Muscle layer of colon (tissue), 2 donors: ENCODE results near the gene NIPBL.
"Not testable (repeated sequence)": the region's sequence is repeated elsewhere in the genome, so short reads cannot be mapped to it uniquely, and the experiment has no call there.

ENCODE experiments used
- H3K27ac ChIP-seq: one replicate; pipeline ENCODE4 v1.7.0; 2013; ENCODE audit warnings: low read depth, mild to moderate bottlenecking, low read length, moderate library complexity
- H3K27me3 ChIP-seq, 2 donors: one replicate each; pipeline ENCODE4 v1.7.0; 2013; ENCODE audit warnings: low read length in 2 of 2, mild to moderate bottlenecking in 2 of 2; ENCODE audit not compliant: insufficient read depth in 2 of 2, control insufficient read depth in 1 of 2
- H3K36me3 ChIP-seq: one replicate; pipeline ENCODE4 v1.7.0; 2013; ENCODE audit warnings: mild to moderate bottlenecking, low read length; ENCODE audit not compliant: insufficient read depth
- H3K4me1 ChIP-seq: one replicate; pipeline ENCODE4 v1.7.0; 2013; ENCODE audit warnings: mild to moderate bottlenecking, low read length; ENCODE audit not compliant: insufficient read depth
- H3K4me3 ChIP-seq, 2 donors: one replicate each; pipeline ENCODE4 v1.7.0; 2013; ENCODE audit warnings: low read length in 2 of 2, low read depth in 1 of 2, mild to moderate bottlenecking in 1 of 2, moderate library complexity in 1 of 2
- H3K9ac ChIP-seq: one replicate; pipeline ENCODE4 v1.7.0; 2013; ENCODE audit warnings: low read length
- H3K9me3 ChIP-seq: one replicate; pipeline ENCODE4 v1.7.0; 2013; ENCODE audit warnings: mild to moderate bottlenecking, low read length
- donor health status: abdominal sarcoma.
- donor health status: Adenocarcinoma of cecum.

Gene NIPBL

DNA sequence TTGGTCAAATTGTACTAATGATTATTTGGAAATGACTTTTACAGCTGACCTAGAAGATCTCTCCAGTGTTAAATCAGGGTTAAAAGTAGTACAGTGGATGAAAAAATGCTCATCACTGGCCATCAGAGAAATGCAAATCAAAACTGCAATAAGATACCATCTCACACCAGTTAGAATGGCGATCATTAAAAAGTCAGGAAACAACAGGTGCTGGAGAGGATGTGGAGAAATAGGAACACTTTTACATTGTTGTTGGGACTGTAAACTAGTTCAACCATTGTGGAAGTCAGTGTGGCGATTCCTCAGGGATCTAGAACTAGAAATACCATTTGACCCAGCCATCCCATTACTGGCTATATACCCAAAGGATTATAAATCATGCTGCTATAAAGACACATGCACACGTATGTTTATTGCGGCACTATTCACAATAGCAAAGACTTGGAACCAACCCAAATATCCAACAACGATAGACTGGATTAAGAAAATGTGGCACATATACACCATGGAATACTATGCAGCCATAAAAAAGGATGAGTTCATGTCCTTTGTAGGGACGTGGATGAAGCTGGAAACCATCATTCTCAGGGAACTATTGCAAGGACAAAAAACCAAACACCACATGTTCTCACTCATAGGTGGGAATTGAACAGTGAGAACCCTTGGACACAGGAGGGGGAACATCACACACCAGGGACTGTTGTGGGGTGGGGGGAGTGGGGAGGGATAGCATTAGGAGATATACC is 15.7 kb downstream of the NIPBL start:
- not testable (repeated sequence) for H3K9ac ChIP-seq, H3K4me3 ChIP-seq, H3K27ac ChIP-seq, H3K27me3 ChIP-seq, H3K9me3 ChIP-seq, H3K36me3 ChIP-seq
- peaks cover 16% of the 10 kb centered on the region for H3K4me1 ChIP-seq

DNA sequence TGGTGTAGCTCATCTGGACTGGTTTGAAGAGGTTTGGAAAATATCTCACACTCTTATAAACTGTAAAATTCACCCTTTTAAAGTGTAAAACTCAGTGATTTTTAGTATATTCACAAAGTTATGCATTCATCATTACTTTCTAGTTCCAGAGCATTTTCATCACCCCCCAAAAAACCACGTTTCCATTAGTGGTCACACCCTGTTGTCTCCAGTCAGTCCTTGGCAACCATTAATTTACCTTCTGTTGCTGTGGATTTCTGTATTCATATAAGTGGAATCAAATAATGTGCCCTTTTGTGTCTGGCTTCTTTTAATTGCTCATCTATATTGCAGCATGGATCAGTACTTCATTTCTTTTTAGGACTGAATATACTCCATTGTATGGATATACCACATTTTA is 18.4 kb downstream of the NIPBL start:
- no peaks in the 10 kb centered on the region for H3K36me3 ChIP-seq
- H3K4me1 ChIP-seq, result peaks cover 23% of the 10 kb centered on the region
- no peak overlapping the region for H3K9ac ChIP-seq
- no peak overlapping the region for H3K27ac ChIP-seq
- no peaks in the 10 kb centered on the region for H3K27me3 ChIP-seq
- no peak overlapping the region for H3K4me3 ChIP-seq
- no peaks in the 10 kb centered on the region for H3K9me3 ChIP-seq

DNA sequence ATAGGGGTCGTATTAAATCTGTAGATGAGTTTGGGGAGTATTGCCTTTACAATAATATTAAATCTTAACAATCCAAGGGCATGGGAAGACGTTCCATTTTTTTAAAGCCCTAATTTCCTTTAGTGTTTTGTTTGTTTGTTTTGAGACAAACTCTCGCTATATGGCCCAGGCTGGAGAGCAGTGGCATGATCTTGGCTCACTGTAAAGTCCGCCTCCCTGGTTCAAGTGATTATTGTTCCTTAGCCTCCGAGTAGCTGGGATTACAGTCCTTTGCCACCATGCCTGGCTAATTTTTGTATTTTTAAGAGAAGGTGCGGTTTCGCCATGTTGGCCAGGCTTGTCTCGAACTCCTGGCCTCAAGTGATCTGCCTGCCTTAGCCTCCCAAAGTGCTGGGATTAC is 19.9 kb downstream of the NIPBL start:
- no peak overlapping the region for H3K27ac ChIP-seq
- no peaks in the 10 kb centered on the region for H3K36me3 ChIP-seq
- H3K27me3 ChIP-seq, result no peaks in the 10 kb centered on the region
- no peak overlapping the region for H3K9ac ChIP-seq
- H3K9me3 ChIP-seq, result no peaks in the 10 kb centered on the region
- H3K4me3 ChIP-seq, result no peak overlapping the region
- H3K4me1 ChIP-seq, result peaks cover 25% of the 10 kb centered on the region

DNA sequence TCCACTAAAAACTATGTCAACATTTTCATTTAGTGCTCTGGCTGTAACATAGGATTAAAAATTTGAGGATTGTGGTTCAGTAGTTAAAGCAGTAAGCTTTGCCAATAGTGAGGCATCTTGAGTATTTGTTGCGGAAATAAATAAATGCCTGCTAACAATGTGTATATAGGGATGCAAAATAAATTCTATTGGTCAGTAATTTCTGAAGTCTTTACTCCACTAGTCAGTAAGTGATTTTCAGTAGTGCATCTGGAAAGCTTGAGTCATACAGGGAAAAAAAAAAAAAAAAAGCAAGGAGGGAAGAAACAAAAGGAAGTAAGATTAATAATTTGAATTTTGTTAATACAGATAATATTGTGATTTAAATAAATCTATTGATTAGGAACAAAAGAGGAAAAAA is 21.0 kb downstream of the NIPBL start:
- no peaks in the 10 kb centered on the region for H3K27me3 ChIP-seq
- H3K4me3 ChIP-seq, result no peak overlapping the region
- H3K9ac ChIP-seq, result no peak overlapping the region
- no peaks in the 10 kb centered on the region for H3K9me3 ChIP-seq
- H3K36me3 ChIP-seq, result no peaks in the 10 kb centered on the region
- H3K27ac ChIP-seq, result no peak overlapping the region
- H3K4me1 ChIP-seq, result peaks cover 25% of the 10 kb centered on the region

DNA sequence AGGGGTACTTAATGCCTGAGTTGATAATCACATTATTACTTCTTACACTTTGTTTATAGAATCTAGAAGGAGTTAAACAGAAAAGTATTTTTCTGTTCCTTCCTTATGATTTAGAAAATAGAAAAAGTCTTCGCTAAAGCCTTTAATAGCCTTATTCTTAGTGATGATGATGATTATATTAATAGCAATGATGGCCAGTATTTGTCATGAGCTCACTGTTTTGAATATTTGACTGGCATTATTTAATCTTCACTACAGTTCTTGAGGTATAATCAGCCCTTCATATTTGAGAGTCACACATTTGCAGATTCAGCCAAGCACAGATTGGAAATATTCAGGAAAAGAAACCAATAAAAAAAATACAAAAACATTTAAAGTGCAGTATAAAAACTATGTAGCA is 23.3 kb downstream of the NIPBL start:
- no peaks in the 10 kb centered on the region for H3K36me3 ChIP-seq
- no peak overlapping the region for H3K27ac ChIP-seq
- H3K27me3 ChIP-seq, result no peaks in the 10 kb centered on the region
- peaks cover 16% of the 10 kb centered on the region for H3K4me1 ChIP-seq
- no peak overlapping the region for H3K4me3 ChIP-seq
- no peak overlapping the region for H3K9ac ChIP-seq
- no peaks in the 10 kb centered on the region for H3K9me3 ChIP-seq

DNA sequence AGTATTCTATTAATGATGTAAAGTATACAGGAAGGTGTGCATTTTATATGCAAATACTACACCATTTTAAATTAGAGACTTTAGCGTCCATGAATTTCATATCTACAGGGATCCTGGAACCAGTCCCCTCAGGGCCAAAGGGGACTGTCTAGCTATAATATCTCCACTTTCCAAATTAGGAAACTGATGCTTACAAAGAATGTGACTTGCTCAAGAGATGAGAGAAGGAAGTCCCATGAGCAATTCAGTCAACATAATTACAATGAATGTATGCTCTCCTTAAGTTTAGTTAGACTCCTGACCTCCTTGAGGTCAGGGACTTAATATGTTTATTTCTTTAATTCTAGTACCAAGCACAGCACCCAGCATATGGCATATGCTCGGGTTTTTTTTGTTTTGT is 23.7 kb downstream of the NIPBL start:
- no peaks in the 10 kb centered on the region for H3K36me3 ChIP-seq
- H3K27me3 ChIP-seq, result no peaks in the 10 kb centered on the region
- H3K9ac ChIP-seq, result no peak overlapping the region
- peaks cover 12% of the 10 kb centered on the region for H3K4me1 ChIP-seq
- H3K27ac ChIP-seq, result no peak overlapping the region
- no peaks in the 10 kb centered on the region for H3K9me3 ChIP-seq
- no peak overlapping the region for H3K4me3 ChIP-seq

DNA sequence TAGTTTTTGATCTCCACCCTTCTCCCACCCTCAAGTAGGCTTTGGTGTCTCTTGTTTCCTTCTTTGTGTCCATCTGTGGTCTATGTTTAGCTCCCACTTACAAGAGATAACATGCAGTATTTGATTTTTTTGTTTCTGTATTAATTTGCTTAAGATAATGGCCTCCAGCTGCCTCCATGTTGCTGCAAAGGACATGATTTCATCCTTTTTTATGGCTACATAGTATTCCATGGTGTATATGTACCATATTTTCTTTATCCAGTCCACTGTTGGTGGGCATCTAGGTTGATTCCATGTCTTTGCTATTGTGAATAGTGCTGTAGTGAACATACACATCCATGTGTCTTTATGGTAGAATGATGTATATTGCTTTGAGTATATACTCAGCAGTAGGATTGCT is 24.5 kb downstream of the NIPBL start:
- H3K4me1 ChIP-seq, H3K36me3 ChIP-seq, H3K27me3 ChIP-seq, H3K9me3 ChIP-seq, H3K4me3 ChIP-seq, H3K9ac ChIP-seq, H3K27ac ChIP-seq: not testable (repeated sequence)

DNA sequence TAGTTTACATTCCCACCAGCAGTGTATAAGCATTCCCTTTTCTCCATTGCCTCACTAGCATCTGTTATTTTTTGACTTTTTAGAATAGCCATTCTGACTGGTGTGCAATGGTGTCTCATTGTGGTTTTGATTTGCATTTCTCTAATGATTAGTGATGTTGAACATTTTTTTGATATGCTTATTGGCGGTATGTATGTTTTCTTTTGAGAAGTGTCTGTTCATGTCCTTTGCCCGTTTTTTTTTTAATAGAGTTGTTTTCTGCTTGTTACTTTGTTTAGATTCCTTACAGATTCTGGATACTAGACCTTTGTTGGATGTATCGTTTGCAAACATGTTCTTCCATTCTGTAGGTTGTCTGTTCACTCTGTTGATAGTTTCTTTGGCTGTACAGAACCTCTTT is 25.3 kb downstream of the NIPBL start:
- Histone ChIP-seq H3K9me3 (no peaks in the 10 kb centered on the region), H3K36me3 (no peaks in the 10 kb centered on the region), H3K4me1 (peaks cover 11% of the 10 kb centered on the region), H3K27ac (no peak overlapping the region), H3K4me3 (no peak overlapping the region), H3K27me3 (no peaks in the 10 kb centered on the region), H3K9ac (no peak overlapping the region)

DNA sequence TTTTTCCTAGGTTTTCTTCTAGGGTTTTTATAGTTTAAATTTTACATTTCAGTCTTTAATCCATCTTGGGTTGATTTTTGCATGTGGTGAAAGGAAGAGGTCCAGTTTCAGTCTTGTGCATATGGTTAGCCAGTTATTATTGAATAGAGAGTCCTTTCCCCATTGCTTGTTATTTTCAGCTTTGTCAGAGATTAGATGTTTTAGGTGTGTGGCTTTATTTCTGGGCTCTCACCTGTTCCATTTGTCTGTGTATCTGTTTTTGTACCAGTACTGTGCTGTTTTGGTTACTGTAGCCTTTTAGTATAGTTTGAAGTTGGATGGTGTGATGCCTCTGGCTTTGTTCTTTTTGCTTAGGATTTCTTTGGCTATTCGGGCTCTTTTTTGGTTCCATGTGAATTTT is 25.8 kb downstream of the NIPBL start:
- H3K4me1 ChIP-seq, result peaks cover 13% of the 10 kb centered on the region

DNA sequence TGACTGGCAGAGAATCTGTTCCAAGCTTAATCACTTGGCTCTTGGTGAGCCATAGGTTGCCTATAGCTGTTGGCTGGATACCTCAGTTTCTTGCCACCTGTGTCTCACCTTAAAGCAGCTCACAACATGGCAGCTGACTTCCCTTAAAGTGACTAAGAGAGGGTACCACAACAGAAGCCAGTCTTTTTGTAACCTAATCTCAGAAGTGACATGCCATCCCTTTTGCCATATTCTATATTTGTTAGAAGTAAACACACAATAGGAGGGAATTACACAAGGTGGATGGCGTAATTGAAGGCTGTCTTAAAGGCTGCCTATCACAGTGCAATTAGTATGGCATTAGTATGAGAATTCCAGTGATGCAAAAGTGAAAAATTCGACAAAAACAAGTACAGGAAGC is 28.1 kb downstream of the NIPBL start:
- Histone ChIP-seq H3K27me3 (no peaks in the 10 kb centered on the region), H3K36me3 (no peaks in the 10 kb centered on the region), H3K9me3 (no peaks in the 10 kb centered on the region), H3K4me1 (peaks cover 23% of the 10 kb centered on the region), H3K4me3 (no peak overlapping the region), H3K27ac (no peak overlapping the region), H3K9ac (no peak overlapping the region)

More for the DNA sequence above, 25.8 kb downstream of the NIPBL start:
- no peak overlapping the region for H3K9ac ChIP-seq
- H3K27me3 ChIP-seq, result no peaks in the 10 kb centered on the region
- no peaks in the 10 kb centered on the region for H3K36me3 ChIP-seq
- H3K9me3 ChIP-seq, result no peaks in the 10 kb centered on the region
- no peak overlapping the region for H3K27ac ChIP-seq
- no peak overlapping the region for H3K4me3 ChIP-seq

DNA sequence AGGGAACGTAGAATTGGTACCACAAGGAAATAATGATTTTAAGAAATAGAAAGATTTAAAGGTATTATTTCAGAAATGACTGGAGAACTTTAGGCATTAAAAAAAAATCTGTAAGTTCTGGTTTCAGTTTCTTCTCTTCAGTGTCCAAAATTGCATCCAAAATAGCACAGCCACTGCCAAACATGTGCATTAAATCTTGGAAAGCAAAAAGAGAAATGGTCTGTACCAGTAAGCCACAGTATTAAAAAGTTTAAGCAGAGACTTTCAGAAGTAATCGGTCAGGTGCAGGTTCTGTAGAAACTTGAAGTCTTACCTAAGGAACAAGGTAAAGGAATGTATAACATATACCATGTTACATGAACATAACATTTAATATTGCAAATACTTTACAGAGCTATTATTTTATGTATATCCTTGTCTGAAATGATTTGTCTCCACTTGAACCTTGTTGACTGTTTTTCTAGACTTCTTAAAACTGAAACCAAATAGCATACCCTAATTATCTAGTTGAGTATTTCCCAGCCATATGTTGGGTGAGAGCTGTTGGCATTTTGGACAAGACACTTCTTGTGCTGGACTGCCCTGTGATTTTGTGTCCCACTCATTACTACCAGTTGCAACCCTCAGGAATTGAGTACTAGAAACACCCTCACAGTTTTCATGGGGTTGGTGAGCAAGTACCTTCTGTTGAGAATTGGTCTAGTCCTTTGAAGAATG is 32.1 kb downstream of the NIPBL start:
- Histone ChIP-seq H3K9ac (no peak overlapping the region), H3K27me3 (no peaks in the 10 kb centered on the region), H3K9me3 (no peaks in the 10 kb centered on the region), H3K36me3 (no peaks in the 10 kb centered on the region), H3K4me1 (peaks cover 31% of the 10 kb centered on the region), H3K4me3 (no peak overlapping the region), H3K27ac (no peak overlapping the region)

DNA sequence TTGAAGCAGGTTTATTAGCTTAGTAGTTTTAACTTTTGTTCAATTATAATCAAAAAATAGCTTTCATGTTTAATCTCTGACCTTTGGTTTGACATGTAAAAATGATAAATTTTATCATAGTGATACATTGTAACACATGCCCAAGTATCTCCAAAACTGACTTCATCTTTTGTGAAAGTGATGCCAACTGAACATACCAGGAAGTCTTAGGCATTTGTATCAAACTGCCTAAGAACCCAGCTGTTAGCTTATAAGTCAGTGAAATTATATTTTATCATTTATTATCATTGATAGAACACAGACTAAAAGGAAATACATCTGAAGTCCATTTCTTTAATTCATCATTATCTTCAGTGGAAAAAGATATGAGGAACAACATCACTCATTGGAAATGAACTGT is 39.1 kb downstream of the NIPBL start:
- no peak overlapping the region for H3K27ac ChIP-seq
- H3K9ac ChIP-seq, result no peak overlapping the region
- no peaks in the 10 kb centered on the region for H3K36me3 ChIP-seq
- H3K4me1 ChIP-seq, result peaks cover 9% of the 10 kb centered on the region
- H3K27me3 ChIP-seq, result no peaks in the 10 kb centered on the region
- H3K9me3 ChIP-seq, result no peaks in the 10 kb centered on the region
- no peak overlapping the region for H3K4me3 ChIP-seq
